ENCODE data around the gene BRWD1.

Gene BRWD1

GRCh38 chr21:39168800-39169199 lies 144.6 kb downstream of the BRWD1 start:
- Histone ChIP-seq H3K9me3 (ENCODE audit: insufficient read depth, low read length) (peaks cover 9% of the 10 kb centered on the region; the same call in 1 of the 2 replicates), H3K4me2 (ENCODE audit: low read depth, low read length, poor library complexity, severe bottlenecking) (no peak overlapping the region), H3K9ac (ENCODE audit: low read length) (no peak overlapping the region), H3K4me3 (ENCODE audit: insufficient read depth, low read length, poor library complexity, severe bottlenecking) (no peak overlapping the region), H3K9me2 (replicated peaks; ENCODE audit: insufficient read depth, low read length) (no peaks in the 10 kb centered on the region), H4K20me1 (ENCODE audit: low read depth, low read length) (no peaks in the 10 kb centered on the region), H3K36me3 (ENCODE audit: low read length) (no peaks in the 10 kb centered on the region), H3K79me2 (ENCODE audit: insufficient read depth, low read length) (no peaks in the 10 kb centered on the region; the same call in 1 of the 2 replicates), H3F3A (ENCODE audit: insufficient read depth) (no peaks in the 10 kb centered on the region), H2AFZ (ENCODE audit: low read depth, low read length, severe bottlenecking) (no peak overlapping the region), H3K27ac (ENCODE audit: low read depth, low read length) (no peak overlapping the region), H3K27me3 (ENCODE audit: low read length) (no peaks in the 10 kb centered on the region)
- TF ChIP-seq CTCF (IDR thresholded peaks at IDR 0.05; ENCODE audit: insufficient read depth, low read length, poor library complexity, severe bottlenecking) (no peak), EZH2phosphoT487 (conservative IDR thresholded peaks at IDR 0.05; ENCODE audit: low read length) (no peak)

GRCh38 chr21:39164523-39164922 lies 148.9 kb downstream of the BRWD1 start:
- Histone ChIP-seq H3K9me3 (ENCODE audit: insufficient read depth, low read length) (peaks cover 9% of the 10 kb centered on the region; the same call in 1 of the 2 replicates), H3K4me3 (ENCODE audit: insufficient read depth, low read length, poor library complexity, severe bottlenecking) (no peak overlapping the region), H3K27me3 (ENCODE audit: low read length) (no peaks in the 10 kb centered on the region), H3K27ac (ENCODE audit: low read depth, low read length) (no peak overlapping the region), H3K79me2 (ENCODE audit: insufficient read depth, low read length) (no peaks in the 10 kb centered on the region), H3F3A (ENCODE audit: insufficient read depth) (no peaks in the 10 kb centered on the region), H2AFZ (ENCODE audit: low read depth, low read length, severe bottlenecking) (no peak overlapping the region), H3K9me2 (replicated peaks; ENCODE audit: insufficient read depth, low read length) (no peaks in the 10 kb centered on the region), H3K9ac (ENCODE audit: low read length) (no peak overlapping the region), H3K4me2 (ENCODE audit: low read depth, low read length, poor library complexity, severe bottlenecking) (no peak overlapping the region), H3K36me3 (ENCODE audit: low read length) (no peaks in the 10 kb centered on the region), H4K20me1 (ENCODE audit: low read depth, low read length) (no peaks in the 10 kb centered on the region)
- TF ChIP-seq CTCF (IDR thresholded peaks at IDR 0.05; ENCODE audit: insufficient read depth, low read length, poor library complexity, severe bottlenecking) (no peak), EZH2phosphoT487 (conservative IDR thresholded peaks at IDR 0.05; ENCODE audit: low read length) (no peak)

GRCh38 chr21:39161064-39161463 lies 152.4 kb downstream of the BRWD1 start:
- no peaks in the 10 kb centered on the region for H3K27me3 ChIP-seq (ENCODE audit: low read length)
- H3K79me2 ChIP-seq (ENCODE audit: insufficient read depth, low read length) = no peaks in the 10 kb centered on the region
- H3K9ac ChIP-seq (ENCODE audit: low read length) = no peak overlapping the region
- H3K27ac ChIP-seq (ENCODE audit: low read depth, low read length) = no peak overlapping the region
- no peak overlapping the region for H2AFZ ChIP-seq (ENCODE audit: low read depth, low read length, severe bottlenecking)
- TF ChIP-seq CTCF (IDR thresholded peaks at IDR 0.05; ENCODE audit: insufficient read depth, low read length, poor library complexity, severe bottlenecking) (no peak), EZH2phosphoT487 (conservative IDR thresholded peaks at IDR 0.05; ENCODE audit: low read length) (no peak)
- no peaks in the 10 kb centered on the region for H3K36me3 ChIP-seq (ENCODE audit: low read length)
- H3K9me2 ChIP-seq (replicated peaks; ENCODE audit: insufficient read depth, low read length) = no peaks in the 10 kb centered on the region
- no peaks in the 10 kb centered on the region for H4K20me1 ChIP-seq (ENCODE audit: low read depth, low read length)
- no peak overlapping the region for H3K4me2 ChIP-seq (ENCODE audit: low read depth, low read length, poor library complexity, severe bottlenecking)
- H3K4me3 ChIP-seq (ENCODE audit: insufficient read depth, low read length, poor library complexity, severe bottlenecking) = no peak overlapping the region
- peaks cover 9% of the 10 kb centered on the region; the same call in 1 of the 2 replicates for H3K9me3 ChIP-seq (ENCODE audit: insufficient read depth, low read length)
- H3F3A ChIP-seq (ENCODE audit: insufficient read depth) = no peaks in the 10 kb centered on the region
